ENCODE data around the gene SMPDL3A.

The SMPDL3A gene

GRCh38 chr6:122800906-122801305 lies 11.8 kb downstream of the SMPDL3A start:
- no peak overlapping the region for H3K4me3 Mint-ChIP-seq
- no peak overlapping the region for H3K27ac Mint-ChIP-seq
- H3K9me3 Mint-ChIP-seq: no peaks in the 10 kb centered on the region
- H3K4me1 Mint-ChIP-seq (ENCODE audit: low read depth): peaks cover 8% of the 10 kb centered on the region
- intact Hi-C loops (cut with micrococcal nuclease): no loop called here
- H3K36me3 Mint-ChIP-seq (ENCODE audit: low read depth): peaks cover 40% of the 10 kb centered on the region
- H3K27me3 Mint-ChIP-seq: no peaks in the 10 kb centered on the region

- intact Hi-C loops (cut with micrococcal nuclease): no loop called here
Measured at GRCh38 chr6:122801397-122801796, 12.3 kb downstream of the SMPDL3A start.

GRCh38 chr6:122803171-122803661 lies 14.2 kb downstream of the SMPDL3A start:
- Mint-ChIP-seq H3K4me1 (ENCODE audit: low read depth) (peaks cover under 1% of the 10 kb centered on the region), H3K36me3 (ENCODE audit: low read depth) (peaks cover 32% of the 10 kb centered on the region), H3K9me3 (no peaks in the 10 kb centered on the region), H3K4me3 (no peak overlapping the region), H3K27me3 (no peaks in the 10 kb centered on the region), H3K27ac (no peak overlapping the region)
- intact Hi-C loops (cut with micrococcal nuclease): no loop called here

More at GRCh38 chr6:122801397-122801796, 12.3 kb downstream of the SMPDL3A start:
- no peak overlapping the region for H3K4me3 Mint-ChIP-seq
- no peaks in the 10 kb centered on the region for H3K9me3 Mint-ChIP-seq
- peaks cover 8% of the 10 kb centered on the region for H3K4me1 Mint-ChIP-seq (ENCODE audit: low read depth)
- H3K27ac Mint-ChIP-seq: no peak overlapping the region
- peaks cover 40% of the 10 kb centered on the region for H3K36me3 Mint-ChIP-seq (ENCODE audit: low read depth)
- no peaks in the 10 kb centered on the region for H3K27me3 Mint-ChIP-seq

GRCh38 chr6:122804962-122805485 lies 16.0 kb downstream of the SMPDL3A start:
- H3K36me3 Mint-ChIP-seq (ENCODE audit: low read depth): peaks cover 36% of the 10 kb centered on the region
- H3K4me1 Mint-ChIP-seq (ENCODE audit: low read depth): no peaks in the 10 kb centered on the region
- intact Hi-C loops (cut with micrococcal nuclease): no loop called here
- no peaks in the 10 kb centered on the region for H3K27me3 Mint-ChIP-seq
- H3K9me3 Mint-ChIP-seq: no peaks in the 10 kb centered on the region
- no peak overlapping the region for H3K27ac Mint-ChIP-seq
- no peak overlapping the region for H3K4me3 Mint-ChIP-seq

- H3K9me3 Mint-ChIP-seq: no peaks in the 10 kb centered on the region
- H3K4me3 Mint-ChIP-seq: no peak overlapping the region
- H3K27ac Mint-ChIP-seq: no peak overlapping the region
- H3K4me1 Mint-ChIP-seq (ENCODE audit: low read depth): no peaks in the 10 kb centered on the region
- peaks cover 34% of the 10 kb centered on the region for H3K36me3 Mint-ChIP-seq (ENCODE audit: low read depth)
- no peaks in the 10 kb centered on the region for H3K27me3 Mint-ChIP-seq
- intact Hi-C loops (cut with micrococcal nuclease): no loop called here
Measured at GRCh38 chr6:122806291-122806690, 17.2 kb downstream of the SMPDL3A start.

- no peak overlapping the region for H3K4me3 Mint-ChIP-seq
- no peaks in the 10 kb centered on the region for H3K4me1 Mint-ChIP-seq (ENCODE audit: low read depth)
- peaks cover 30% of the 10 kb centered on the region for H3K36me3 Mint-ChIP-seq (ENCODE audit: low read depth)
- no peak overlapping the region for H3K27ac Mint-ChIP-seq
- H3K27me3 Mint-ChIP-seq: no peaks in the 10 kb centered on the region
- no peaks in the 10 kb centered on the region for H3K9me3 Mint-ChIP-seq
- intact Hi-C loops (cut with micrococcal nuclease): no loop called here
Measured at GRCh38 chr6:122808121-122808885, 19.2 kb downstream of the SMPDL3A start.

- H3K9me3 Mint-ChIP-seq: no peaks in the 10 kb centered on the region
- no peak overlapping the region for H3K4me3 Mint-ChIP-seq
- no peak overlapping the region for H3K27ac Mint-ChIP-seq
- no peaks in the 10 kb centered on the region for H3K4me1 Mint-ChIP-seq (ENCODE audit: low read depth)
- intact Hi-C loops (cut with micrococcal nuclease): no loop called here
- H3K27me3 Mint-ChIP-seq: no peaks in the 10 kb centered on the region
- H3K36me3 Mint-ChIP-seq (ENCODE audit: low read depth): peaks cover 24% of the 10 kb centered on the region
Measured at GRCh38 chr6:122809001-122809400, 19.9 kb downstream of the SMPDL3A start.

GRCh38 chr6:122809691-122810090 lies 20.6 kb downstream of the SMPDL3A start:
- no peaks in the 10 kb centered on the region for H3K9me3 Mint-ChIP-seq
- H3K4me1 Mint-ChIP-seq (ENCODE audit: low read depth): no peaks in the 10 kb centered on the region
- peaks cover 23% of the 10 kb centered on the region for H3K36me3 Mint-ChIP-seq (ENCODE audit: low read depth)
- H3K4me3 Mint-ChIP-seq: no peak overlapping the region
- intact Hi-C loops (cut with micrococcal nuclease): no loop called here
- H3K27ac Mint-ChIP-seq: no peak overlapping the region
- H3K27me3 Mint-ChIP-seq: no peaks in the 10 kb centered on the region

- Mint-ChIP-seq H3K4me1 (ENCODE audit: low read depth) (no peaks in the 10 kb centered on the region), H3K4me3 (no peak overlapping the region), H3K27me3 (no peaks in the 10 kb centered on the region), H3K9me3 (no peaks in the 10 kb centered on the region), H3K27ac (no peak overlapping the region), H3K36me3 (ENCODE audit: low read depth) (peaks cover 18% of the 10 kb centered on the region)
- intact Hi-C loops (cut with micrococcal nuclease): no loop called here
Measured at GRCh38 chr6:122810189-122810588, 21.1 kb downstream of the SMPDL3A start.

- Mint-ChIP-seq H3K36me3 (ENCODE audit: low read depth) (no peaks in the 10 kb centered on the region), H3K27me3 (peaks cover 2% of the 10 kb centered on the region), H3K4me3 (no peak overlapping the region), H3K4me1 (ENCODE audit: low read depth) (no peaks in the 10 kb centered on the region), H3K9me3 (no peaks in the 10 kb centered on the region), H3K27ac (no peak overlapping the region)
- intact Hi-C loops (cut with micrococcal nuclease): no loop called here
Measured at GRCh38 chr6:122817358-122817757, 28.3 kb downstream of the SMPDL3A start.

- Mint-ChIP-seq H3K4me3 (no peak overlapping the region), H3K4me1 (ENCODE audit: low read depth) (no peaks in the 10 kb centered on the region), H3K27ac (no peak overlapping the region), H3K36me3 (ENCODE audit: low read depth) (no peaks in the 10 kb centered on the region), H3K27me3 (peaks cover 2% of the 10 kb centered on the region), H3K9me3 (no peaks in the 10 kb centered on the region)
- intact Hi-C loops (cut with micrococcal nuclease): no loop called here
Measured at GRCh38 chr6:122817766-122818165, 28.7 kb downstream of the SMPDL3A start.

GRCh38 chr6:122818866-122819265 lies 29.8 kb downstream of the SMPDL3A start:
- no peak overlapping the region for H3K4me3 Mint-ChIP-seq
- intact Hi-C loops (cut with micrococcal nuclease): no loop called here
- H3K36me3 Mint-ChIP-seq (ENCODE audit: low read depth): no peaks in the 10 kb centered on the region
- no peaks in the 10 kb centered on the region for H3K9me3 Mint-ChIP-seq
- H3K4me1 Mint-ChIP-seq (ENCODE audit: low read depth): no peaks in the 10 kb centered on the region
- H3K27me3 Mint-ChIP-seq: peaks cover 2% of the 10 kb centered on the region
- no peak overlapping the region for H3K27ac Mint-ChIP-seq

- H3K27me3 Mint-ChIP-seq: peaks cover 2% of the 10 kb centered on the region
- H3K9me3 Mint-ChIP-seq: no peaks in the 10 kb centered on the region
- H3K36me3 Mint-ChIP-seq (ENCODE audit: low read depth): no peaks in the 10 kb centered on the region
- no peaks in the 10 kb centered on the region for H3K4me1 Mint-ChIP-seq (ENCODE audit: low read depth)
- no peak overlapping the region for H3K27ac Mint-ChIP-seq
- intact Hi-C loops (cut with micrococcal nuclease): no loop called here
- H3K4me3 Mint-ChIP-seq: no peak overlapping the region
Measured at GRCh38 chr6:122821095-122821494, 32.0 kb downstream of the SMPDL3A start.

- Mint-ChIP-seq H3K36me3 (ENCODE audit: low read depth) (no peaks in the 10 kb centered on the region), H3K4me1 (ENCODE audit: low read depth) (no peaks in the 10 kb centered on the region), H3K9me3 (no peaks in the 10 kb centered on the region), H3K4me3 (no peak overlapping the region), H3K27me3 (peaks cover 7% of the 10 kb centered on the region), H3K27ac (no peak overlapping the region)
- intact Hi-C loops (cut with micrococcal nuclease): no loop called here
Measured at GRCh38 chr6:122825163-122825562, 36.1 kb downstream of the SMPDL3A start.

GRCh38 chr6:122829456-122829855 lies 40.4 kb downstream of the SMPDL3A start:
- H3K27ac Mint-ChIP-seq: no peak overlapping the region
- no peak overlapping the region for H3K4me3 Mint-ChIP-seq
- peaks cover 12% of the 10 kb centered on the region for H3K27me3 Mint-ChIP-seq
- H3K4me1 Mint-ChIP-seq (ENCODE audit: low read depth): no peaks in the 10 kb centered on the region
- H3K9me3 Mint-ChIP-seq: no peaks in the 10 kb centered on the region
- H3K36me3 Mint-ChIP-seq (ENCODE audit: low read depth): no peaks in the 10 kb centered on the region
- intact Hi-C loops (cut with micrococcal nuclease): no loop called here
